ENCODE measurements around the gene RHOB.
"Not testable (repeated sequence)": the region's sequence is repeated elsewhere in the genome, so short reads cannot be mapped to it uniquely, and the experiment has no call there.

The RHOB gene

DNA sequence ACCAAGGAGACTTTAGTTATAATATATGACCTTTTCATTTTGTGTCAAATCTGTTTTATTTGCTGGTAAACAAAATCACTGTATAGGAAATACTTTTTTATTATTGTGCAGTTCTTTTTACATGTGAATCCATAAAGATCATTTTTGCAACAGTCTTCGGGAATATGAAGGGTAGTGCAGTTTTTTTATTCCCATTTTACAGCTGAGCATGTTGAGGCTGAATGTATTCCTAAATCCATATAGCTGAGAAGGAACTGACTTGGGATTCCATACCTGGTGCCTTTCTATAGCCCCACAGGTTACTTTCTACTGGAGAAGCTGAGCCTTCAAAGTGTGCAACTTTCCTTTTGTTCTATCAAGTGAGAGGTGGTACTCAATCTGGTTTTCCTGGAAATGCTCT lies 29.6 kb downstream of the RHOB start:
- DNase-seq = no peak

DNA sequence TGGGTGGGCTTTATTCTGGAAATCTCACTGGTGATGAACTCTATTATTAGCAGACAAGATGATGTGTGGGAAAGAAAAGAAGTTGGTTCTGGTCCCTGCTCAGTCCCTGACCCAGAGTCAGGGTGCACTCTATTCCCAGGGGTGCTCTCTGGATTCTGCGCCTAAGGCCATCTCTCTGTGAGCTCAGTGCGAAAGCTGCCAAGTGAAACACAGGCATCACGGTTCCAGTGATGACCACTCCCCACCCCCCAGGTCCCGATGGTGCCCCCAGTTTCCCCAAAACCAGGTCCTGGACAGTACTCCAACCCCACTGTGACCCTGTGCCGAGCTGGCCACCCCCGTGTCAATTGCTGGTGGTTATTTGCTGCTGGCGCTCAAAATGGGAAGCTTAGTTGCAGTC lies 30.1 kb downstream of the RHOB start:
- no peak for DNase-seq

- no peak for DNase-seq
Measured at GRCh38 chr2:20478961-20479360, 32.1 kb downstream of the RHOB start.

DNA sequence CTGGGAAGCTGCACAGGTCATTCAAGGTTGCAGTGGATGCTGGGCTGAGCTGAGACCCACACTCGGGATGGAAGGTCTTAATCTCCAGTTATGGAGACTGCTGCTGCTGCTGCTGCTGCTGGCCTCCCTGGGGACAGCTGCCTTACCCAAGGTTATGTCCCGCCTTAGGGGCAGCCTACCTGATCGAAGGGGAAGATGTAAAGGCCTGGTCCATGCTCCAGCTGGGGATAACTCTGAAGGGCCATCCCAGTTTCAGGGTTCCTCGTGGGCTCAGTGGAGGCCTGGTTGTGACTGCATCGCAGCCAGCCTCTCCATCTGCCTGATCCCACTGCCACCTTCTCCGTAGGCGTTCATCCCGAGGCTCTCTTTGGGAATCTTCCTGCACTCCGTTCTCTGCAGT lies 33.0 kb downstream of the RHOB start:
- DNase-seq = no peak

- no peak for DNase-seq
Measured at GRCh38 chr2:20480913-20481312, 34.0 kb downstream of the RHOB start.

DNA sequence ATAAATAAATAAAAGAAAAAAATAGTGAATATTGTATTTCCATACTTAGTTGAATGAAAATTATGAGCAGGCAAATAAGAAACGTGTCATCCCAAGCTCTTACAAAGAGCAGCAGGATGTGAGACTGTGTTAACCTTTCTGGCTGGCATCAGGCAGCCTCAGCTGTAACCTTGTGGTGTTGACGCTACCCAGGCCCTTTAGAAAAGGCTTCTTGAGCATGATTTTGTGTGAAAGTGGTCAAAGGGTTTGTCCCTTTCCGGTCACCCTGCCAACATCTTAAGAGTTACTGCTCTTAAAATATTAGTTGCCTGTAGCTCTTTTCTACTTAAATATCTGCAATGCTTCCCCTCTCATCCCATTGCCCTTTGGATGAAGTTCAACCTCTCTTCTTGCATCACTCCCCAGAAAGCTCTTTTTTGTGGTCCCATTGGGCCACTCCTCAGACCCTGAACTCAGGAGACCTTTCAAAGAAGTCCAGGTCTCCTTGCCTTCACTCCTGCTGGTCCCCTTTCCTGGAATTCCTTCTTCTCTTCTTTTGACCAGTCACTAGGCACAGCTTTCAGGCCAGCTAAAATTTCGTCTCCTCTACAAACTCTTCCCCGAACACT lies 35.0 kb downstream of the RHOB start:
- DNase-seq = no peak

GRCh38 chr2:20482725-20483124 lies 35.9 kb downstream of the RHOB start:
- DNase-seq = no peak

DNA sequence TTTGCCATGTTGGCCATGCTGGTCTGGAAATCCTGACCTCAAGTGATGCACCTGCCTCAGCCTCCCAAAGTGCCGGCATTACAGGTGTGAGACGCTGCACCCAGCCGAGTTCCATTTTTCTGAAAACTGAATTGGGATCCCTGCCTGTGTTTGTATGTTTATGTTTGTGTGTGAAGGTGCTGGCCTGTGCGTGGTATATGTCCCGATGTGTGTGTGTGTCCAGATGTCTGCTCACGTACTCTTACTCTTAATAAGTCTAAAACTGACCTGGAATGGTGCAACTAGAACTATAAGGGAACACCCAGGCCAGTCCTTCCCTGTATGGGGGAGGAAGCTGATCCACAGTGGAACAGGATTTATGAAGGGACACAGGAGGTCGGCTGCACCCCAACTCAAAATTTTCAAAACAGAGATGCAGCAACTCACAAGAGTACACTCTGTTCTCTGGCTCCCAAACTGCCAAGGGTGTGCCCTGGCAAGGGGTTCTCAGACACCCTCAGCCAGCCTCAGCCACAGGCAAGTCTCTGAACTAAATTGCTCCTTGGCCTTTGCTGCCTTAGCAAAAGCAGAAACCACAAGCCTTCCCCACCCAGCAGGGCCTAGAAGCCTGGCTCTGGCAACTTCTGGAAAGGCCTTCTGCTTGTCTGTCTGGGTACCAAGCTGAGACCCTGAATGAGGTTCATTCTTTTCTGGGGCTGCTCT lies 36.5 kb downstream of the RHOB start:
- DNase-seq = no peak

GRCh38 chr2:20484034-20484617 lies 37.3 kb downstream of the RHOB start:
- DNase-seq = no peak

GRCh38 chr2:20484810-20485611 lies 38.1 kb downstream of the RHOB start:
- DNase-seq = no peak

- no peak for DNase-seq
Measured at GRCh38 chr2:20485612-20486388, 38.9 kb downstream of the RHOB start.

- no peak for DNase-seq
Measured at GRCh38 chr2:20486571-20486970, 39.7 kb downstream of the RHOB start.

GRCh38 chr2:20487030-20487391 lies 40.1 kb downstream of the RHOB start:
- DNase-seq = no peak

- no peak for DNase-seq
Measured at GRCh38 chr2:20487392-20488174, 40.7 kb downstream of the RHOB start.

GRCh38 chr2:20488201-20488641 lies 41.3 kb downstream of the RHOB start:
- DNase-seq = no peak

DNA sequence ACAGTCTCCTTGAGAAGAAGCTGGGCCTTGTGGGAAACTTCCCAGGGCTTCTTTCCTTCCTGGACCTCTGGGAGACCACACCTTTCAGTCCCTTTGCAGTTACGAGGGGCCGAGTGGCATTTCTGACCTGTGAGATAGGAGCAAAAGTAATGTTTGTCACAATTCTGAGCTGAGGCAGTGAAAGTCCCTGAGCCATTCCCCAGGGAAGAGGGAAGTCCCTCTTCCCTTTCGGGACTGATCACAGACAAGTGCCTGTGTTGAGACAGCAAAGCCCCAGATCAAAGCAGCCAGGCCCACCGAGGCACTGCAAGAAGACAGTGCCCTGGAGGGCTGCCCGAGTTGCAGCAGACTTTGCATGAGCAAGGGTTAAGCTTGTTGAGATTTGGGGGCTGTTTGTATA lies 41.9 kb downstream of the RHOB start:
- no peak for DNase-seq

DNA sequence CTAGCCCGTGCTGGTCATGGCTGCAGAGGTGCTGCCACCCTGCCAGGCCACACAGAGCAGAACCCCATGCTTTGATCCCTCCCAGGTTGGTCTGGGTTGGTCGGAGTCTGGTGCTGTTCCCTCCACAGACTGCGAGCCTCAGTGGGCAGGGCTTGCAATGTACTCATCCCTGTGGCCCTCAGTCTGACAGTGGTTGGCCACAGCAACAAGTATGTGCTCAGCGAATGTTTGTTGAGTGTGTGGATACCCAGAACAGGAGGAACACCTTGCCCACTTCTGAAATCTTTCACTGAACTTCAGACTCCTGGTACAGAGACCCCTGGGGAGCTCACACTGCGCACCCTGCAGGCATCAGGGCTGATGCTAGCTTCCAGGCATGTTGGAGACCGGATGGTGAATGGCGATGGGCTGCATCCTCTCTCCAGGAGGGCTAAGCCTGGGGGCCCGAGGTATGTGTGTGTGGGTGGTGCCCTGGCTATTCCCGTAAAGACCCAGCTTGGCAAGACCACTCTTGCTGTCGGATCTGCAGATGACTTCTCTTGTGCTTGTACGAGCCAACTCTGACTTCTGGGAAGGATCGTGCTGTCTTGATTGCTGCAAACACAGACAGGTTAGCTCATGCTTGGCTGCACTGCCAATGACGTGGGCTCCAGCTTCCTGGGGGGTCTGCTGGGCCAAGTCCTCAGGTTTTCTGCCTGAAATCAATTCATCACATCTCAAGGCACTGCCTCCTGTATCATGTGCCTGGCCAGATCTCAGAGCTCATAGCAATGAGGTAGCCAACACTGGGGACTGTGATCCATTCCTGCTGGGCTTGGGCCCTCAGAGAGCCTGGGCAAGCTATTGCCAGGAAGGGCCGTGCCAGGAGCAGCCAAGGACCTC lies 43.7 kb downstream of the RHOB start:
- no peak for DNase-seq

- no peak for DNase-seq
Measured at GRCh38 chr2:20491739-20492531, 45.1 kb downstream of the RHOB start.

- not testable (repeated sequence) for DNase-seq
Measured at GRCh38 chr2:20493095-20493494, 46.2 kb downstream of the RHOB start.

DNA sequence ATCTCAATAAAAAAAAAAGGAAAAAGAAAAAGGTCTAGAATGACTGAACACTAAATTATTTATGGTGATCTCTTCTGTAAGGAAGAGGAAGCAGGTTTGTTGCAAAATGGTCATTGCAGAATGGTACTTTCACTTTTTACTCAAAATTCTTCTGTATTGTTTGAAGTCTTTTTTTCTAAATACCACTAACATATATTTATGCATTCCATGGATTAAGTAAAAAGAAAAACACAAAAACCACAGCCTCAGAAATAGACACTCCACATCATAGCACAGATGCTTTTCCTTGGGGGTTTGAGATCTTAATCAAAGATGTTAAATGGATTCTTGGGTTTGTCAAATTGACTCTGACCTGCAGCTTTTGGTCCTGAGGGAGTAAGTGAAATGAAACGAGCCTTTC lies 47.4 kb downstream of the RHOB start:
- no peak for DNase-seq

Data from effector CD4-positive, alpha-beta T cell (primary cell).